NCI-H128 (cell line): ENCODE measurements around the gene ROBO3.

Experiments used
- DNase-seq: peaks from one replicate; lab custom pipeline; 2025; ENCODE audit not compliant: unreplicated experiment; lab: John Stamatoyannopoulos, UW

Gene ROBO3

DNA sequence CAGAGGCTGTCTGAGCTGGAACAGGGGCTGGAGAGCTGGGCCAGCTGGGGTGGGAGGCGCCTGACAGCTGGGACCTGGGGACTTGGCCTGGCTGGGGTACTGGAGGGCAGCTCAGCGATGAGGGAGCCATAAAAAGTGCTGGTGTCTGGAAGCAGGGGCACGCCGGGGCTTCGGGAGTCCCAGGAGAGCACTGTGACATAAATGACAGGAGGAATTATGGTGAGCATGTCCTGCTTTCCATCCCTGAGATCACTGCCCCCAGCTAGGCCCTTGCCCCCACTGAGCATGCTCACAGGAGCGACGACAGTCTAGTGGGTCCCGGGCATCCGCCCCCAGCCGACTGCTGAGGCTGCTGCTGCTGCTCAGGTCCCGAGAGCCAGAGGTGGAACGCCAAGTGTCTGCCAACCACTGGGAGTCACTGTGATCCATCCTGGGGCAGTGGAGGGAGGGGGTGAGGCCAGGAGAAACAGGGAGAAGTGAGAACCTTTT is 26.2 kb downstream of the ROBO3 start:
- no peak for DNase-seq

DNA sequence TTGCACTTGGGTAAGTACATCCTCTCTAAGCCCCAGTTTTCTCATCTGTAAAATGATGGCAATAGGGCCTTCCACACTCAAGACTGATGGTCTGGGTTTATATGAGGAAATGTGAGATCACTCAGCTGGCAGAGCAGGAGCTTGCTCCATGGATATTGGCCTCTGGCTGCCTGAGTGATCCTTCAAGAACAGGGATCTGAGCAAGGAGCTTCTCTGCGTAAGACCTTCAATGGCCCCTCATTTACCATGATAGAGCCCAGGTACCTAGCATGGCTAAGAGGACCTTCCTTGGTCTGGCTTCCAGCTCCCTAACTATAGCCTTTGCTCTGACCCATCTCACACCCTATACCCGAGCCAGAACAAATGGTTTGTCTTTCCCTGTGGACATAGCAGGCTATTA is 26.9 kb downstream of the ROBO3 start:
- DNase-seq = no peak

DNA sequence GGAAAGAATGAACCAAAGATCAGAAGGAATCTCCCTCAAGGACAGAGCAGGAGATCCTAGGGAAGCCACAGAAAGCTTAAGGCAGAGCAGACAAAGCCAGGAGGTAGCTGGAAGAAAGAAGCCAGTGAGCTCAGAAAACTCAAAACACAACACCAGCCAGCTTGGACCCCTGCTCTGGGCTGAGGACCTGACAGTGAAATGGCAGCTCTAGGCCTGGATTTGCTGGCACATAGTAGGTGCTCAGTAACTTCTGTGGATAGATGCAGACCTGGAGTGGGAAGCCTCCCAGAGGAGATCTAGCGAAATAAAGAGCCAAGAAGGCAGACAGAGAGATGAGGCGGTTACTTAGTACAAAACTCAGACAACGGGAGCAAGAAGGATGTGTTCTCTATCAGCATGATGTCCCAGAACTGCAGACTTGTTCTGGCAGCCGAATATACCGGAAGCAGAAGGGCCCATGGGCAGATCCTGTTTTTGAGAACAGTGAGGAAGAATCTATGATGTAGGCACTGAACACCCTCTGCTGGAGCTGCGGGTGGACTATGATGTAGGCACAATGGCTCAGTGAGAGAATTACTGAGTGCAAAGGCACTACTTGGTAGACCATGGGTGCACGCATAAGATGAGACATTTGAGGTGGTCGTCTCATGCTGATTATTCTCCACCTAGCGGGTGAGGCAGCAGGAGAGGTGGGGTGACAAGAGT is 27.7 kb downstream of the ROBO3 start:
- DNase-seq = no peak

DNA sequence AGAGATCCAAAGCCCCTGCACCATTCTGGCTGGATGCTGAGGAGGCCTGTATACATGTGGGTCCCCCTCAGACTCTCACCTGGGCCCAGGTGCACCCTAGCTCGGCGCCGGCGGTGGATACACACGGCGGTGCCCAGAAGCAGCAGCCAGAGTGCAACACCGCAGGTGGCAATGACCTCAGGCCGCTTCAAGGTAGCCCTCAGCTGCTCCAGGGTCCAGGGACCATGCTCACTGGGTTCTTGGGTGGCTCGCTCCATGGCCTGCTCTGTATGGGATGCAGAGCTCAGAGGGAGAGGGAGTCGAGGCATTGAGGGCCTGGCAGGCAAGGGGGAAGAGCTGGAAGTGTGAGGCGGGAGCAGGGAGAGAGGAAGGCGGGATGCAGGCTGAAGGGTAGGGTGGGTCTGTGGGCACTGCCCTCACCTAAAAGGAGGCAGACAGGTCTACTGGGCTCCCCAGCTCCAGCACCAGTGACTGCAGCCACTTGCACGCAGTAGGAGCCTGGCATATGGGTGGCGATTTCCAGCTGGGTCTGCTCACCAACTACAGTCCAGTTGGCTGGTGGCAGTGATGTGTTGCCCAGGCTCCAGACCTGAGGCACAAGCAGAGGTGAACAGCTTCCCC is 28.7 kb downstream of the ROBO3 start:
- DNase-seq = no peak

DNA sequence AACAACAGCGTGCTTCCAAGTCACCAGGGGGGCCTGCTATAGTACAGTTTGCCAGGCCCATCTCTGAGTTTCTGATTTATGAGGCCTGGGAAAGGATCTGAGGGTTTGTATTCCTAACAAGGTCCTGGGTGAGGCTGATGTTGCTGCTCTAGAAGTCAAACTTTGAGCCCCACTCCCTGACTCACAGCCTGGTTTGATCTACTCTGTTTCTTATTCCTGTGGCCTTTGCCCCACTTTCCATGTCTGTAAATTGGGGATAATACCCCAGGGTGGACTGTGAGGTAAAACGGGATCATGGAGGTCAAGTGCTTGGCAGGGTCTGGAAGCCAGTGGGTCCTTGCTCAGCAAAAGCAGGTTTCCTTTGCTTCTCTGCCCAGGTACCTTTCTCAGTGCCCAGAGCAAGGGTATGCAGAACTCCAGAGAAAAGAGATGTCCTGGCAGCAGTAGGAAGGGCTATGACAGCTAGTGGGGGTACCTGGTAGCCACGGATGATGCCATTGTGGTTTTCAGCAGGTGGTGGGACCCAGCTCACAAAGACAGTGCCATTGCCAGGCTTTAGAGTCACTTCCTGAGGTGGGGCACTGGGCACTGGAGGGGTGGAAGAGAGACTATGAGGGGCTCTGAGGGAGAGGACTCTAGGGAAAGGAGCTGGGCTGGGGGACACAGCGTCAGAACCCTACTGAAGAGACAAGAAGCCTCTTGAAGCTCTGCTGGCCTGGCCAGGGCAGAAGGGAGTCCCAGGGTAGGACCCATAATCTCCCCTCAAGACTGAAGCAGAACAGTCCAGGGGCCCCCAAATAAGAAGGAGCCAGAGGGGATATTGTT is 29.6 kb downstream of the ROBO3 start:
- DNase-seq = no peak

DNA sequence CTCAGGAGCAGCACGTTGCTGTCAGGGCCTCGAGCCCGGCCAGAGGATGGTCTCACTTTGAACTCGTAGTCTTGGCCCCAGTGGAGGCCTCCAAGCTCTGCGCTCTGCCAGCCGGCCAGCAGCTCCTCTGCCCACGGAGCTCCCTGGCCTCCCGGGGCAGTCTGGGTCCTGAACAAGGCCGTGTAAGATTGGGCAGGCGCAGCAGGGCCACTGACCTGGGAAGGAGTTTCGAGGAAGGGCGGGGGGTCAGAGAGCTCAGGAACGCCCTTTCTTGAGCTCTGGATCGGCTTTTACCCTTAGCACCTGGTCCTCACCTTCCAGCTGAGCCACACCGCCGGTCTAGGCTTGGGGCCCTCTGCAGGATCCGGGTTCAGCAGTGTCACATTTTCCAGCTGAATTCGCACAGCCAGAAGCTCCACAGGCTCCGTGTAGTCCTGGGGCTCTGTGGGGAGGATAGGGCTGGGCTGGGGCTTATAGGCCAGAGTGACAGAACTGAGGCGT is 30.3 kb downstream of the ROBO3 start:
- DNase-seq = no peak

DNA sequence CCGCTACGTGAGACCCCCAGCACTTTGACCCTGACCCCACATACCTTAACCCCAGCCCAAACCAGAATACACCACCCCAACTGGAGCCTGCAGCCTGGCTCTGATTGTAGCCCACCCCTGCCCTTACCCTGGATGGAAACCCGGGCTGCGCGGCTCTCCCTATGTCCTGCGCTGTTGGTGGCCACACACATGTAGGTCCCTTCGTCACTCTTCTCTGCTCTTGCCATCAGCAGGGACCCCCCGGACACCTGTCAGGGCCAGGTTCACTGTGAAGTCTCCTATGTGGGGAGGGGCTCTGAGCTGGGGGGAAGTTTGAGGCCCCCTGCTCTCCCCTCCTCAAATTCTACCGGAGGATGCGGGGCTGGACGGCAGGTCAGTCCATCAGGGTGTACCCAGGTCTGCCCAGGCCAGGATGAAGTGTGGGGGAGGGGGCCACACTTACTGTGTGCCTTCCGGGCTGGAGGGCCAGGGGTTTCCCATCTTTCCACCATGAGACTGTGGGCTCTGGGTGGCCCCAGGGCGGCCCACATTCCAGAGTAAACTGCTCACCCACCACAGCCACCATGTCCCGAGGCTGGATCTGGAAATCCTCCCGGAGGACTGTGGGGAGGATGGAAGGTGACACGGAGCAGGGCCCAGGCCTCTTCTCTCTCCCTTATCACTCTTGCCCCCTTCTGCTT is 31.0 kb downstream of the ROBO3 start:
- no peak for DNase-seq

DNA sequence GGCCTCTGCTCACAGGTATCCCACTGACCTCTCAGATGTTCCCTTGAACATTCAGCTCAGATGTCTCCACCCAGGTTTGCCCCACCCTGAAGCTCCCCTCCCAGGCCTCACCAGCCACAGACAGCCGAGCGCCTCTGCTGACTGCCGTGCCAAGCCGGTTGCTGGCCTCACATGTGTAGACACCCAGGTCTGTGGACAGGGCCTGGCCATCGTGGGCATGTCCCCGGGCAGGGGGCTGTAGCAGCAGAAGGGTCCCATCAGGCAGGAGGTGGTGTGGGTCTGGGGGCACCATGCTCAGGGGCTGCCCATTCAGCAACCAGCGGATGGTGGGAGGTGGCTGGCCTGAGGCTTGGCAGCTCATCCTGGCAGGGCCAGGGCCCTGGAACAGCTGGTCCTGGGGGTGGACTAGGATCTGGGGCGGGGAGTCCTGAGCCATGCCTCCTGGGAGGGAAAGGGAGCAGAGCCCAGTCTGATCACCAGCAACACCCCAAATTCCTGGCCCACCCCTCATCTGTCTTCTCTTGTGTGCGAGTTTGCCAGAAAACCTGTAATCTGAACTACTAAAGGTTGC is 31.7 kb downstream of the ROBO3 start:
- no peak for DNase-seq

DNA sequence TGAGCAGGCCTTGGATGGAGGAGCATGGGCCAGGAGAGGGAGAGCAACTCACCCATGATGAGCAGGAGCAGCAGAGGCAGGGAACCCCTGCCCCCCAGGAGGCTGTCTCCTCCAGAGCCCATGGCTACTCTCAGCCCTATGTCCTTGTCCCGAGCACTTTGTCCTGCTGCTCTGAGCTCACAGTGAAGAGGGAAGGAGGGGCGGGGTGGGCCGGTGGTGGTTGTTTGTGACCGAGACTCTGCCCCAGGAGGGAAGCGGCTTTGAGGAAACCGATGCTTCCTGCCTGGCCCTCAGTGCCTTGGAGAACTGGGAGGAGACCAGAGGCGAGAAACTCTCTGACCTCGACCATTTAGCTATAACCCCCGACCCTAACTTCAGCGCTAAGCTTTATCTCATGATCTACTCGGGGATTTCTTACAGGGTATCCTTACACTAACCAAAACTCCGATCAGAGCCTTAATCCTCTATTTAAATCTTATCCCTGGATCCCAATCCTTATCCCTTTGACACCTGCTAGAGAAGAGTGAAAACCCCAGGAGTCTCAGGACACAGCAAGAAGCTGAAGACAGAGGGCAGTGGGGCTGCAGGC is 32.5 kb downstream of the ROBO3 start, which contains the start of gene ROBO4:
TSS of gene ROBO4 (minus strand) at position 192 of the 589 bp plus-strand sequence. CDS start at position 122, 70 bp downstream.
- no peak for DNase-seq

DNA sequence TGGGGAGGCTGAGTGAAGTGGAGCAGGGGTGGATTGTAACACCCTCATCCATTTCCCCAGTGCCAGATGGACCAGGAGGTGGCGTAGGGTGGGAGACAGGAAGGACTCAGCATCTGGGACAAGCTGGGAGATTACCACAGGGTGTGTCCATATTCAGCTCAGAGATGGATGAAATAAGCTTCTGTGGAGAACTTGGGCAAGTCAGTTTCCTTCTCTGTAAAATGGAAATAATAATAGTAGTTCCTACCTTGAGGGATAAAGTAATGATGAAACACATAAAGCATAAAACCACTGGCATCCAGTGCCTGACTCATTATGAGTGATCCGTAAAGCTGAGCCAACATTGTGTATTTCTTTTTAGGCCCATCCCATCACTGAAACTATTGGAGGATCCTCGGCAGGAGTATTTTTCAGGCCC is 33.0 kb downstream of the ROBO3 start:
- DNase-seq = no peak

DNA sequence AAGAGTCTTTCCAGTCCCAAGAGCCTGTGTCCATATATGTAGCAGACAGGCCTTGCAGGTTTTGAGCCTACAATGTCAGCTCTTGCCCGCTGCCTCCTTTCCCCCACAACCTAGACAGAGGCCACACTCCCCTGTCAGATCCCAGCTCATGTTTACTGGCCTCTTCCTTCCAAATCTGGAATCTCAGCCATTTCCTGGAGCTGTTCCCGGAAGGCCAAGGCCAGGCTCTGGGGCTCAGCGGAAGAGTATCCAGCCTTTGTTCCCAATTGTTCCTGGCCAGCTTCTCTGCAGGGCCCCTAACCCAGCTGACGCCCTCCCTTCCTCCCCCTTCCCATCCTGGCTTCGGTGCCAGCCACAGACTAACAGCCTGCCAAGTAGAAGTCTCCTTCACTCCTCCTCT is 33.5 kb downstream of the ROBO3 start:
- DNase-seq = no peak

DNA sequence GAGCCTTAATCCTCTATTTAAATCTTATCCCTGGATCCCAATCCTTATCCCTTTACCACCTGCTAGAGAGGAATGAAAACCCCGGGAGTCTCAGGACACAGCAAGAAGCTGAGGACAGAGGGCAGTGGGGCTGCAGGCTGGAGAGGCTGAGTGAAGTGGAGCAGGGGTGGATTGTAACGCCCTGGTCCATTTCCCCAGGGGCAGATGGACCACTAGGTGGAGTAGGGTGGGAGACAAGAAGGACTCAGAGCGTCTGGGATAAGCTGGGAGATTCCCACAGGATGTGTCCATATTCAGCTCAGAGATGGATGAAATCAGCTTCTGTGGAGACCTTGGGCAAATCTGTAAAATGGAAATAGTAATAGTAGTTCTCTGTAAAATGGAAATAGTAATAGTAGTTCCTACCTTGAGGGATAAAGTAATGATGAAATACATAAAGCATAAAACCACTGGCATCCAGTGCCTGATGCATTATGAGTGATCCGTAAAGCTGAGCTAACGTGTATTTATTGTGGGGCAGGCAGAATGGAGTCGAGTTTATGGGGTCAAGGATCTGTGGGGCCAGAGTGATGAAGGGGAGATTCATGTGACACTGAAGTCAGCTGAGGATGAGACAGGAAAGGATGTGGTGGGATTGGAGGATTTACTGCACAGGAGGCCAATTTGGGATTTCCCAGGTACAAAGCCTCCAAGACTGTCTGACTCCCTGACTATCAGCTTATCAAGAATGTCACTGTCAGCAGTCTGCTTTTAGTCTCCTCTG is 34.3 kb downstream of the ROBO3 start:
- no peak for DNase-seq

DNA sequence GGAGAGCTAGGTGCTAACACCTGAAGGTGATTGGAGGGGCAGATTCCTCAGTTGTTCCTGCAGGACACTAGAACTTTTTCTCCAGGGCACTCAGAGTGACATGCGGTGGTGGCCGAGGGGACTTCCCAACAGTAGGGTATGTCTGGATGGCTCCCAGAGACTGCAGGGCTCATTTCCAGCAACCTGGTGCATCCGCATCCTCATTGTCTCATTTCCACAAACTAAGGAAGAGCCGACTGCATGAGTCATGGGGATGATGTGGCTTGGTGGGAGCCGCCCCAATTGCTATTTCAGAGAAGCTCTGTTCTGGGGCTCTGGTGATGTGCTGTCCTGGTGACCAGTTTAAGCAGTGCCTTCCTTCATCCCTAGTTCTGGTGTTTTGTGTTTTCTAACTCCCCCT is 35.2 kb downstream of the ROBO3 start:
- no peak for DNase-seq

DNA sequence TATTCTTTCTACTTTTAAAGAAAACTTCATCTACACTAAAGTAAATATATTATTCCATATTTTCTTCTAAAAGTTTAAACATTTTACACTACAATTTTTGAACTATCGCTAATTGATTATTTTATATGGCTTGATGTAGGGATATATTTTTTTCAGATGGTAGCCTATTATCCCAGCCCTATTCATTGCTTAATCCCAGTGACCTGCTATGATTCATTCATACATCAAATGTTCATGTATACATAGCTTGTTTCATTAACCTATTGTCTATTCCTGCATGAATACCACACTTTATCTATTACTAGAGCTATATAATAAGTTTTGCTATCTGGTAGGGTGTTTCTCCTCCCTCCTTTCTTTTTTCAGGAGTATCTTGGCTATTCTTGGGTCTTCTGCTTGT is 37.4 kb downstream of the ROBO3 start:
- DNase-seq = no peak

DNA sequence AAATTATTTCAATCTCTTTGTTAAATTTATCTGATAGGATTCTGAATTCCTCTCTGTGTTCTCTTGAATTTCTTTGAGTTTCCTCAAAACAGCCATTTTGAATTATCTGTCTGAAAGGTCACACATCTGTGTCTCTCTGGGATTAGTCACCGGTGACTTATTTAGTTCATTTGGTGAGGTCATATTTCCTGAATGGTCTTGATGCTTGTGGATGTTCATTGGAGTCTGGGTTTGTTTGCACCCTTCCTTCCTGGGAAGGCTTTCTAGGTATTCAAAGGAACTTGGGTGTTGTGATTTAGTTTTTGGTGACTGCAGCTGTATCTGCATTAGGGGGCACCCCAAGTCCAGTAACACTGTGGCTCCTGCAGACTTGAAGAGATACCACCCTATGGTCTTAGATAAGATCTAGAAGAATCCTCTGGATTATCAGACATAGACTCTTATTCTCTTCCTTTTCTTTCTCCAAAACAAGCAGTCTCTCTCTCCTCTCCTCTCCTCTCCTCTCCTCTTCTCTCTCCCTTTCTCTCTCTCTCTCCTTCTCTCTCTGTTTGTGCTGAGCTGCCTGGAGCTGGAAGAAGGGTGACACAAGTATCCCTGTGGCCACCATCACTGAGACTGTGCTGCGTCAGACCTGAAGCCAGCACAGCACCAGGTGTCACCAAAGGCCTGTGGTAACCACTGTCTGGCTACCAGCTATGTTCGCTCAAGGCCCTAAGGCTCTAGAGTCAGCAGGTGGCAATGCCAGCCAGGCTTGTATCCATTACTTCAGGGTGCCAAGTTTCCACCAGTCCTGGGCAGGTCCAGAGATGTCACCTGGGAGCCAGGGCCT is 50.5 kb downstream of the ROBO3 start:
- no peak for DNase-seq

DNA sequence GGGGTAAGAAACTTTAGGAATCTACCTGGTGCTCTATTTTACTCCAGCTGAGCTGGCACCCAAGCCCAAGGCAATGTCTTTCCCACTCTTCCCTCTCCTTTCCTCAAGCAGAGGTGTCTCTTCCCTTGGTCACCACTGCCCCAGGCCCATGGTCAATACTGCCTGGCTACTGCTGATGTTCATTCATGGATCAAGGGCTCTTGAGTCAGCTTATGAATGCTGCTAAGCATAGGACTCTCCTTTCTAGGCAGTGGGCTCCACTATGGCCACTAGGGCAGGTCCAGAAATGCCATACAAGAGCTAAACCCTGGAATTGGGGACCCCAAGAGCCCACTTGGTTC is 51.1 kb downstream of the ROBO3 start:
- DNase-seq = no peak

DNA sequence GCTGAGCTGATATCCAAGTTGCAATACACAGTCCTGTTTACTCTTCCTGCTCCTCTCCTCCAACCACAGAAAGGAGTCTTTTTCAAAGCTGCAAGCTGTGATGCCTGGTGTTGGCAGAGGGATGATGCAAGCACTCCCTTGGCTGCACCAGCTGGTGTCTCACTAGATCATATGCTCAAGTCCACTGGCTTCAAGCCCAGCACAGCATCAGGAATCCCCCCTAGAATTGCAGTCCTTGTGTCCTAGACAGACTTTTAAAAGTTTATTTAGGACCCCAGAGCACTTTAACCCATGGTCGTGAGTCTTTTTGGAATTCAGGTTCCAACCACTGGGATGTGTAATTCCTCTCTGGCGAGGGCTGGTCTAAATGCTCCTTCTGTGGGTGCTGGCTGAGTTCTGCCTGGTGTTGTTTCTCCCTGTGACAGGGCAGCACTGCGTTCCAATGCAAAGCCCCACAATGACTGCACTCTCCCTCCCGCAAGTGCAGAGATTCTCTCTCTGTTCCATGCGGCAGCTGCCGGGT is 51.9 kb downstream of the ROBO3 start:
- no peak for DNase-seq

DNA sequence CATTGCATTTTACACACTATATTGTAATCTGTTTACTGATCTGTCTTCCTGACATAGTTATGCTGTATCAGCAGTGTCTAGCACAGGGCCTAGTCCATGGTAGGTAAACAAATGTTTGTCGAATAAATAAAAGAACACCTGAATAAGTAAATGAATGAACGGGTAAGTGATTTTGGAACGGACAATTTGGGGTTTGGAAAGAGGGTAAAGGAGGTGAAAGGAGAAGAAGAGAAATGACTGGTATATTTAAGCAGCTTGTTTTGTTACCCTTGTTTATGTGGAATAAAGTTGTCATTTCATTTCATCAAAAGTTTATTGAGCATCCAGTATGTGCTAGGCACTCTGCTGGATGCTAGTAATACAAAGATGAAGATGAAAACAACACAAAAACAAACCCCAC is 53.7 kb downstream of the ROBO3 start, which contains the start of gene HEPN1:
TSS of gene HEPN1 (plus strand) at position 301 of the 400 bp plus-strand sequence.
- no peak for DNase-seq

DNA sequence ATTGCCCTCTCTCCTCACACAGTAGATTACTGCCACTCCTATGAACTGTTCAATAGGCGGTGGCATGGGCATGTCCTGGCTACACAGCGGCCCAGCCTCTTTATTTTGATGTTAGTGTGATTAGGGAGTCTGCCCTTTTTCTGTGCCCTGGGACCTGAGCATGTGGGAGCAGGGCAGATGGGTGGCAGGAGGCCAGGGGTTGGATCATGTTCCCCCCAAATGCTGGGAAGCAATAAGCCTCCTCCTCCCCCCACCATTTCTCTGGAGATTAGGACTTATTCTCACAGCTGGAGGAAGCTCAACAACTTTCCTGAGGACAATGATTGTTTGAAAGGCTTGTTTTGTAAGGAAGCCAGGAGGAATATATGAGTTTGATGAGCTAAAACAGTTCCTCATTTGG is 54.7 kb downstream of the ROBO3 start:
- no peak for DNase-seq
